ENCODE results near the gene ANG. TPM values are rescaled to one million over a fixed set of nuclear protein-coding genes. Genes with fewer than 3 reads are reported as not detected.
A peak's percentile ranks its signal among the peaks of the same experiment; 100 is the strongest.

The ANG gene
- total and polyA plus RNA-seq, 10 of the 15 experiments (the other 5 are each of a cell fraction or from before 2014, with no cell fraction given): 1.0 to 5.9 (median 2.2) TPM

DNA sequence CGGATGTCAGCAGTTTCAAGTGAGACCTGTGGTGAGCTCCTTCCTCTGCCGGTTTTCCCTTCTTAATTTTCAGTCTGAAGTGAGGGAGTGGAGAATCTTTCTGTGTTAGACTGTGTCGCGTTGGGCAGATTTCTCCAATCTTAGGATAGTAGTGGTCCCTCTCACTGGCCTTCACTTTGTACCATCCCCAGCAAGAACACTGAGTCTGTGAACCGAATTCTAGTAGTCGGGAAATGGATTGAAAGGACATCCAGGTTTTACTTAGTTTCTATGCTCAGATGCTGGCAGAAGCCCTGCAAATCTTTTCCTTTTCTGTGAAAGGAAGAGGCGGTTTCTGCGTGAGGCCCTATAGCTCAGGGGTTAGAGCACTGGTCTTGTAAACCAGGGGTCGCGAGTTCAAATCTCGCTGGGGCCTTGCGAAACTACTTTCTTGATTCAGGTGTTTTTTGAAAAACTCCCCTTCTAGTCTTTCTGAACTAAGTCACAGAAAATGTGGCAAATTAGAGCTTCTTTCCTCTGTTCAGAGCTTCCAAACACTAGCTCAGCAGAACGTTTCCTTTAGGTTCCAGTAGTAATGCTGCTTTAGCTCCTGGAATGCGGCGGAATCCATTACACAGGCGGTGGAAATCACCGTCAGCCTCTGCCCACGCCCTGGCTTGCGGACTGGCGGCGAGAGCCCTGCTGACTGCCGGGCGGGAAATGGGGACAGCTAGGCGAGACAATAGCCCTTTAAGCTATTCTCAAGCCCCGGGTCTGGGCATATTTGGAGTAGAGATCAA lies 7.0 kb upstream of the ANG start:
- FAIRE-seq: no peak
- BruUV-seq (replicated peaks): no TSS peak
- TF ChIP-seq PAX5 (IDR thresholded peaks at IDR 0.05; ENCODE audit: borderline replicate concordance, low read depth, low read length) (no peak), HDGF (IDR thresholded peaks at IDR 0.05) (no peak), NRF1 (conservative IDR thresholded peaks at IDR 0.05; ENCODE audit: low read depth, low read length) (no peak), SPI1 (IDR thresholded peaks at IDR 0.05; ENCODE audit: borderline replicate concordance, insufficient read depth, low read depth, low read length) (peak; percentile 80), SMAD1 (IDR thresholded peaks at IDR 0.05; ENCODE audit: low read depth, partially characterized antibody) (no peak), CHD1 (IDR thresholded peaks at IDR 0.05; ENCODE audit: low read depth, low read length) (no peak), SMAD5 (IDR thresholded peaks at IDR 0.05; ENCODE audit: low read depth) (no peak), ZNF274 (IDR thresholded peaks at IDR 0.05; ENCODE audit: insufficient read depth, insufficient read length) (no peak), TBL1XR1 (IDR thresholded peaks at IDR 0.05; ENCODE audit: low read depth, low read length) (peak; percentile 79), RAD51 (IDR thresholded peaks at IDR 0.05) (0 out of 2 replicates have a peak, but pooled peaks have one; percentile 33)
- TF ChIP-seq, protein P1, sequence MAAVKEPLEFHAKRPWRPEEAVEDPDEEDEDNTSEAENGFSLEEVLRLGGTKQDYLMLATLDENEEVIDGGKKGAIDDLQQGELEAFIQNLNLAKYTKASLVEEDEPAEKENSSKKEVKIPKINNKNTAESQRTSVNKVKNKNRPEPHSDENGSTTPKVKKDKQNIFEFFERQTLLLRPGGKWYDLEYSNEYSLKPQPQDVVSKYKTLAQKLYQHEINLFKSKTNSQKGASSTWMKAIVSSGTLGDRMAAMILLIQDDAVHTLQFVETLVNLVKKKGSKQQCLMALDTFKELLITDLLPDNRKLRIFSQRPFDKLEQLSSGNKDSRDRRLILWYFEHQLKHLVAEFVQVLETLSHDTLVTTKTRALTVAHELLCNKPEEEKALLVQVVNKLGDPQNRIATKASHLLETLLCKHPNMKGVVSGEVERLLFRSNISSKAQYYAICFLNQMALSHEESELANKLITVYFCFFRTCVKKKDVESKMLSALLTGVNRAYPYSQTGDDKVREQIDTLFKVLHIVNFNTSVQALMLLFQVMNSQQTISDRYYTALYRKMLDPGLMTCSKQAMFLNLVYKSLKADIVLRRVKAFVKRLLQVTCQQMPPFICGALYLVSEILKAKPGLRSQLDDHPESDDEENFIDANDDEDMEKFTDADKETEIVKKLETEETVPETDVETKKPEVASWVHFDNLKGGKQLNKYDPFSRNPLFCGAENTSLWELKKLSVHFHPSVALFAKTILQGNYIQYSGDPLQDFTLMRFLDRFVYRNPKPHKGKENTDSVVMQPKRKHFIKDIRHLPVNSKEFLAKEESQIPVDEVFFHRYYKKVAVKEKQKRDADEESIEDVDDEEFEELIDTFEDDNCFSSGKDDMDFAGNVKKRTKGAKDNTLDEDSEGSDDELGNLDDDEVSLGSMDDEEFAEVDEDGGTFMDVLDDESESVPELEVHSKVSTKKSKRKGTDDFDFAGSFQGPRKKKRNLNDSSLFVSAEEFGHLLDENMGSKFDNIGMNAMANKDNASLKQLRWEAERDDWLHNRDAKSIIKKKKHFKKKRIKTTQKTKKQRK (IDR thresholded peaks at IDR 0.05; ENCODE audit: low read depth, low read length): no peak
- TF ChIP-seq, protein P2, sequence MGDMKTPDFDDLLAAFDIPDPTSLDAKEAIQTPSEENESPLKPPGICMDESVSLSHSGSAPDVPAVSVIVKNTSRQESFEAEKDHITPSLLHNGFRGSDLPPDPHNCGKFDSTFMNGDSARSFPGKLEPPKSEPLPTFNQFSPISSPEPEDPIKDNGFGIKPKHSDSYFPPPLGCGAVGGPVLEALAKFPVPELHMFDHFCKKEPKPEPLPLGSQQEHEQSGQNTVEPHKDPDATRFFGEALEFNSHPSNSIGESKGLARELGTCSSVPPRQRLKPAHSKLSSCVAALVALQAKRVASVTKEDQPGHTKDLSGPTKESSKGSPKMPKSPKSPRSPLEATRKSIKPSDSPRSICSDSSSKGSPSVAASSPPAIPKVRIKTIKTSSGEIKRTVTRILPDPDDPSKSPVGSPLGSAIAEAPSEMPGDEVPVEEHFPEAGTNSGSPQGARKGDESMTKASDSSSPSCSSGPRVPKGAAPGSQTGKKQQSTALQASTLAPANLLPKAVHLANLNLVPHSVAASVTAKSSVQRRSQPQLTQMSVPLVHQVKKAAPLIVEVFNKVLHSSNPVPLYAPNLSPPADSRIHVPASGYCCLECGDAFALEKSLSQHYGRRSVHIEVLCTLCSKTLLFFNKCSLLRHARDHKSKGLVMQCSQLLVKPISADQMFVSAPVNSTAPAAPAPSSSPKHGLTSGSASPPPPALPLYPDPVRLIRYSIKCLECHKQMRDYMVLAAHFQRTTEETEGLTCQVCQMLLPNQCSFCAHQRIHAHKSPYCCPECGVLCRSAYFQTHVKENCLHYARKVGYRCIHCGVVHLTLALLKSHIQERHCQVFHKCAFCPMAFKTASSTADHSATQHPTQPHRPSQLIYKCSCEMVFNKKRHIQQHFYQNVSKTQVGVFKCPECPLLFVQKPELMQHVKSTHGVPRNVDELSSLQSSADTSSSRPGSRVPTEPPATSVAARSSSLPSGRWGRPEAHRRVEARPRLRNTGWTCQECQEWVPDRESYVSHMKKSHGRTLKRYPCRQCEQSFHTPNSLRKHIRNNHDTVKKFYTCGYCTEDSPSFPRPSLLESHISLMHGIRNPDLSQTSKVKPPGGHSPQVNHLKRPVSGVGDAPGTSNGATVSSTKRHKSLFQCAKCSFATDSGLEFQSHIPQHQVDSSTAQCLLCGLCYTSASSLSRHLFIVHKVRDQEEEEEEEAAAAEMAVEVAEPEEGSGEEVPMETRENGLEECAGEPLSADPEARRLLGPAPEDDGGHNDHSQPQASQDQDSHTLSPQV (IDR thresholded peaks at IDR 0.05): no peak
- TF ChIP-seq, protein P3, sequence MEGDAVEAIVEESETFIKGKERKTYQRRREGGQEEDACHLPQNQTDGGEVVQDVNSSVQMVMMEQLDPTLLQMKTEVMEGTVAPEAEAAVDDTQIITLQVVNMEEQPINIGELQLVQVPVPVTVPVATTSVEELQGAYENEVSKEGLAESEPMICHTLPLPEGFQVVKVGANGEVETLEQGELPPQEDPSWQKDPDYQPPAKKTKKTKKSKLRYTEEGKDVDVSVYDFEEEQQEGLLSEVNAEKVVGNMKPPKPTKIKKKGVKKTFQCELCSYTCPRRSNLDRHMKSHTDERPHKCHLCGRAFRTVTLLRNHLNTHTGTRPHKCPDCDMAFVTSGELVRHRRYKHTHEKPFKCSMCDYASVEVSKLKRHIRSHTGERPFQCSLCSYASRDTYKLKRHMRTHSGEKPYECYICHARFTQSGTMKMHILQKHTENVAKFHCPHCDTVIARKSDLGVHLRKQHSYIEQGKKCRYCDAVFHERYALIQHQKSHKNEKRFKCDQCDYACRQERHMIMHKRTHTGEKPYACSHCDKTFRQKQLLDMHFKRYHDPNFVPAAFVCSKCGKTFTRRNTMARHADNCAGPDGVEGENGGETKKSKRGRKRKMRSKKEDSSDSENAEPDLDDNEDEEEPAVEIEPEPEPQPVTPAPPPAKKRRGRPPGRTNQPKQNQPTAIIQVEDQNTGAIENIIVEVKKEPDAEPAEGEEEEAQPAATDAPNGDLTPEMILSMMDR (IDR thresholded peaks at IDR 0.05 in 2 of 3, conservative IDR thresholded peaks at IDR 0.05 in 1 of 3; ENCODE audit: control insufficient read depth in 2 of 3, extremely low read depth in 1 of 3, insufficient read depth in 1 of 3, low read depth in 3 of 3, low read length in 3 of 3): no peak

More for the DNA sequence above, 7.0 kb upstream of the ANG start:
- Histone ChIP-seq H3K9ac (ENCODE audit: control insufficient read depth, insufficient read depth, low read length) (peak overlapping the region; percentile 93), H3K9me3 (replicated peaks; ENCODE audit: control insufficient read depth, insufficient read depth, low read length) (no peaks in the 10 kb centered on the region), H2AFZ (ENCODE audit: control insufficient read depth, low read depth, low read length) (peak overlapping the region; percentile 62), H3K27me3 (replicated peaks in 1 of 2; ENCODE audit: control insufficient read depth in 2 of 2, insufficient read depth in 2 of 2, low read length in 1 of 2) (no peaks in the 10 kb centered on the region), H3K36me3 (ENCODE audit: control insufficient read depth in 2 of 2, insufficient read depth in 2 of 2, low read length in 1 of 2) (no peaks in the 10 kb centered on the region), H3K4me3 (peak overlapping the region; percentile 73), H3K4me1 (ENCODE audit: control insufficient read depth, insufficient read depth, low read length) (peaks cover 23% of the 10 kb centered on the region), H3K4me2 (ENCODE audit: control insufficient read depth, insufficient read depth) (peak overlapping the region; percentile 97), H3K27ac (ENCODE audit: control insufficient read depth, insufficient read depth) (peak overlapping the region; percentile 99), H4K20me1 (ENCODE audit: control insufficient read depth, insufficient read depth) (no peaks in the 10 kb centered on the region), H3K79me2 (ENCODE audit: control insufficient read depth, insufficient read depth, low read length) (no peaks in the 10 kb centered on the region)
- peak; percentile 89 for DNase-seq (ENCODE audit: low read depth, low spot score)
- under 1% methylated on average over 25 of the region's 25 CpGs for WGBS (ENCODE audit: insufficient coverage, insufficient replicate concordance, low lambda C conversion rate, missing lambda C conversion rate)
- in situ Hi-C loops (cut with MboI) (loop anchor here (5.0 kb wide), 3 partner anchors 49 to 349 kb away; partner anchors contain the start of genes CCNB1IP1 and PIP4P1), intact Hi-C loops (cut with micrococcal nuclease; ENCODE audit: unreplicated experiment) (loop anchor here (1.0 to 5.0 kb wide), 5 partner anchors 18 to 355 kb away; partner anchors contain the start of genes PARP2, PIP4P1 and TEP1)
- ChIA-PET RAD21 (ENCODE audit: unreplicated experiment) (interaction anchor here (0.6 to 8.9 kb wide), 19 partner anchors 9 to 422 kb away, joined by 3 to 156 read pairs (median 6); partner anchors contain the start of genes CCNB1IP1, PARP2 and PIP4P1), SMC1A (ENCODE audit: uncharacterized antibody, unreplicated experiment) (interaction anchor here (0.7 to 8.9 kb wide), 20 partner anchors 9 to 353 kb away, joined by 3 to 150 read pairs (median 6); partner anchors contain the start of genes PARP2, PIP4P1 and RNASE6), POLR2A (interaction anchor here (0.9 to 5.6 kb wide), 12 partner anchors 9 to 338 kb away, joined by 3 to 69 read pairs (median 7); partner anchors contain the start of genes PARP2, PIP4P1 and RNASE6), CTCF (interaction anchor here (0.8 to 11.0 kb wide), 13 partner anchors 10 to 338 kb away, joined by 3 to 214 read pairs (median 10); partner anchors contain the start of genes PARP2 and RNASE6)
- peak; percentile 34 for ATAC-seq
